Neural progenitor cell (in vitro differentiated cells): ENCODE data around the gene EFEMP1. TPM values are rescaled to one million over a fixed set of nuclear protein-coding genes. Genes with fewer than 3 reads are reported as not detected.

Experiments used
- DNase-seq: peaks from one replicate; pipeline ENCODE4 v3.0.0-alpha.2; 2016; ENCODE audit warnings: low spot score
- H2AFZ ChIP-seq: fragments of 200-600 bp; sonication (generic); replicated peaks from 2 replicates; pipeline ENCODE4 v1.6.1; 2016; ENCODE audit warnings: antibody characterized with exemption
- H3F3A ChIP-seq: fragments of 200-600 bp; sonication (generic); 2 replicates; pipeline ENCODE4 v1.6.1; 2016; ENCODE audit warnings: antibody characterized with exemption, low read depth
- H3K27ac ChIP-seq: fragments of 200-600 bp; sonication (generic); 2 replicates; pipeline ENCODE4 v1.5.1; 2016; ENCODE audit warnings: mild to moderate bottlenecking
- H3K27me3 ChIP-seq: fragments of 200-600 bp; sonication (generic); 2 replicates; pipeline ENCODE4 v1.6.1; 2016; ENCODE audit warnings: mild to moderate bottlenecking, moderate library complexity
- H3K36me3 ChIP-seq: fragments of 200-600 bp; sonication (generic); 2 replicates; pipeline ENCODE4 v1.5.1; 2016
- H3K4me1 ChIP-seq: fragments of 200-600 bp; sonication (generic); 2 replicates; pipeline ENCODE4 v1.6.1; 2016; ENCODE audit warnings: mixed run types
- H3K4me2 ChIP-seq: fragments of 200-600 bp; sonication (generic); 2 replicates; pipeline ENCODE4 v1.6.1; 2016
- H3K4me3 ChIP-seq: fragments of 200-600 bp; sonication (generic); 2 replicates; pipeline ENCODE4 v1.5.1; 2016
- H3K79me2 ChIP-seq: fragments of 200-600 bp; sonication (generic); 2 replicates; pipeline ENCODE4 v1.6.1; 2016; ENCODE audit warnings: low read depth
- H3K9ac ChIP-seq: fragments of 200-600 bp; sonication (generic); 2 replicates; pipeline ENCODE4 v1.6.1; 2016
- H3K9me3 ChIP-seq: fragments of 200-600 bp; sonication (generic); 2 replicates; pipeline ENCODE4 v1.5.1; 2016; ENCODE audit warnings: low read depth
- H4K20me1 ChIP-seq: fragments of 200-600 bp; sonication (generic); 2 replicates; pipeline ENCODE4 v1.6.1; 2016; ENCODE audit warnings: low read depth
- H3K27ac Mint-ChIP-seq: 3 replicates; pipeline ENCODE4 v1.8.0; 2021; ENCODE audit warnings: mixed read lengths
- H3K27me3 Mint-ChIP-seq: 2 replicates; pipeline ENCODE4 v1.8.0; 2022; ENCODE audit warnings: low read depth, mild to moderate bottlenecking, inconsistent platforms, moderate library complexity, mixed read lengths; ENCODE audit not compliant: insufficient read depth
- H3K36me3 Mint-ChIP-seq: 3 replicates; pipeline ENCODE4 v1.8.0; 2021; ENCODE audit warnings: mixed read lengths
- H3K4me1 Mint-ChIP-seq: 3 replicates; pipeline ENCODE4 v1.8.0; 2021; ENCODE audit warnings: mixed read lengths
- H3K4me3 Mint-ChIP-seq: 3 replicates; pipeline ENCODE4 v1.8.0; 2021; ENCODE audit warnings: mild to moderate bottlenecking, moderate library complexity, mixed read lengths
- H3K9me3 Mint-ChIP-seq: 3 replicates; pipeline ENCODE4 v1.8.0; 2020; ENCODE audit warnings: mixed read lengths
- EZH2 ChIP-seq: fragments of 200-600 bp; sonication (generic); IDR thresholded peaks from 2 replicates; pipeline ENCODE4 v1.6.1; 2017; ENCODE audit warnings: antibody characterized with exemption, mild to moderate bottlenecking, moderate library complexity
- EZH2phosphoT487 ChIP-seq: fragments of 200-600 bp; sonication (generic); IDR thresholded peaks from 2 replicates; pipeline ENCODE4 v1.6.1; 2017; ENCODE audit warnings: antibody characterized with exemption
- total RNA-seq: library from RNA; depleted of rRNA; stranded (reverse); fragments of >200 nt; gene quantifications from 2 replicates; pipeline ENCODE4 v1.2.3, GENCODE V29; 2015; ENCODE audit warnings: low replicate concordance
- TF ChIP-seq, protein P1 (sequence below): fragments of 200-600 bp; sonication (generic); IDR thresholded peaks from 2 replicates; pipeline ENCODE4 v1.5.1; 2017; ENCODE audit warnings: antibody characterized with exemption, mild to moderate bottlenecking

Gene EFEMP1
- total RNA-seq, 1 donor from 2014 or later: 25.5 TPM

DNA sequence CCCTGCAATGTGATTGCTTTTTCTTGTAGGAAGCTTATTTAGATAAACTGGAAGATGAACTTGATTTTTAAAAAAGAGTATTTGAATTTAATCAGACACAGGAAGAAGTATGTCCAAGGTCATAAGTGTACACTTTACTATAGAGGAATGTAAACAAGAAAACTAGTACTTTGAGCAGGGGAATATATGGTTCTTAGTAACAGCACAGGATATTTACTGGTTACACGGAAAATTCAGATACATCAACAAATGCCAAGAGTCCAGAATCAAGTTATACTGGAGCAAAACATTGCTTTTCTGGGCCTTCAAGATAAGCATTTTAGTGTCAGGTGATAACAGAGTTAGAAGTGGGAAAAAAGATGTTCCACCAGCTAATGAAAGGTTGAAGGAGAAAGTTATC lies 75.5 kb downstream of the EFEMP1 start:
- Histone ChIP-seq H2AFZ (no peak overlapping the region), H3K4me2 (no peak overlapping the region), H3K36me3 (no peaks in the 10 kb centered on the region), H3K9me3 (no peaks in the 10 kb centered on the region), H3K4me1 (no peaks in the 10 kb centered on the region), H4K20me1 (no peaks in the 10 kb centered on the region), H3K9ac (no peak overlapping the region), H3F3A (no peaks in the 10 kb centered on the region), H3K4me3 (no peak overlapping the region), H3K27ac (no peak overlapping the region), H3K79me2 (no peaks in the 10 kb centered on the region), H3K27me3 (no peaks in the 10 kb centered on the region)
- Mint-ChIP-seq H3K4me1 (no peaks in the 10 kb centered on the region), H3K27me3 (peaks cover 2% of the 10 kb centered on the region), H3K9me3 (peaks cover 2% of the 10 kb centered on the region), H3K4me3 (no peak overlapping the region), H3K36me3 (no peaks in the 10 kb centered on the region), H3K27ac (no peak overlapping the region)
- no peak for DNase-seq
- TF ChIP-seq, protein P1, sequence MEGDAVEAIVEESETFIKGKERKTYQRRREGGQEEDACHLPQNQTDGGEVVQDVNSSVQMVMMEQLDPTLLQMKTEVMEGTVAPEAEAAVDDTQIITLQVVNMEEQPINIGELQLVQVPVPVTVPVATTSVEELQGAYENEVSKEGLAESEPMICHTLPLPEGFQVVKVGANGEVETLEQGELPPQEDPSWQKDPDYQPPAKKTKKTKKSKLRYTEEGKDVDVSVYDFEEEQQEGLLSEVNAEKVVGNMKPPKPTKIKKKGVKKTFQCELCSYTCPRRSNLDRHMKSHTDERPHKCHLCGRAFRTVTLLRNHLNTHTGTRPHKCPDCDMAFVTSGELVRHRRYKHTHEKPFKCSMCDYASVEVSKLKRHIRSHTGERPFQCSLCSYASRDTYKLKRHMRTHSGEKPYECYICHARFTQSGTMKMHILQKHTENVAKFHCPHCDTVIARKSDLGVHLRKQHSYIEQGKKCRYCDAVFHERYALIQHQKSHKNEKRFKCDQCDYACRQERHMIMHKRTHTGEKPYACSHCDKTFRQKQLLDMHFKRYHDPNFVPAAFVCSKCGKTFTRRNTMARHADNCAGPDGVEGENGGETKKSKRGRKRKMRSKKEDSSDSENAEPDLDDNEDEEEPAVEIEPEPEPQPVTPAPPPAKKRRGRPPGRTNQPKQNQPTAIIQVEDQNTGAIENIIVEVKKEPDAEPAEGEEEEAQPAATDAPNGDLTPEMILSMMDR: no peak
- TF ChIP-seq EZH2 (no peak), EZH2phosphoT487 (no peak)

DNA sequence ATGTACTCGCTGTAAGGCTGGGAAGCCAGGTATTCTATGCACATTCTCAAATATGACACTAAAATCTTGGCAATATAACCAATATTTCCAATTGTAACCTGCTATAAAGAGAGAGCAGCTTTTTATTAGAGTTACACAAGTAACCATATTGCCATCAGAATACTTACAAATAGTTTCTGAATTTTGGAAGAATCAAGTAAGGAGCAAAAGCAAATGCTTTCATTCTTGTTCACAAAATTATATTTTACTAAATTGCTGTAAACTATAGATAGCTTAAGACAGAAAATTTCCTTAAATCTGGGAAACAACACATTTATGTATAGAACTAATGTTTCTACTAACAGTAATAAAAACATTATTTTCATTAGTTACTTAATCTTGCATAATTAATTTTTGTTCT lies 77.2 kb downstream of the EFEMP1 start:
- no peak for DNase-seq
- Histone ChIP-seq H3K79me2 (no peaks in the 10 kb centered on the region), H3K4me1 (no peaks in the 10 kb centered on the region), H3K9ac (no peak overlapping the region), H3K4me3 (no peak overlapping the region), H3K4me2 (no peak overlapping the region), H3K27me3 (no peaks in the 10 kb centered on the region), H3F3A (no peaks in the 10 kb centered on the region), H3K9me3 (no peaks in the 10 kb centered on the region), H3K36me3 (no peaks in the 10 kb centered on the region), H4K20me1 (no peaks in the 10 kb centered on the region), H2AFZ (no peak overlapping the region), H3K27ac (no peak overlapping the region)
- Mint-ChIP-seq H3K4me1 (no peaks in the 10 kb centered on the region), H3K36me3 (no peaks in the 10 kb centered on the region), H3K9me3 (peaks cover 2% of the 10 kb centered on the region), H3K27me3 (peaks cover 2% of the 10 kb centered on the region), H3K27ac (no peak overlapping the region), H3K4me3 (no peak overlapping the region)
- TF ChIP-seq, protein P1: no peak
- TF ChIP-seq EZH2: no peak
- TF ChIP-seq EZH2phosphoT487: no peak

DNA sequence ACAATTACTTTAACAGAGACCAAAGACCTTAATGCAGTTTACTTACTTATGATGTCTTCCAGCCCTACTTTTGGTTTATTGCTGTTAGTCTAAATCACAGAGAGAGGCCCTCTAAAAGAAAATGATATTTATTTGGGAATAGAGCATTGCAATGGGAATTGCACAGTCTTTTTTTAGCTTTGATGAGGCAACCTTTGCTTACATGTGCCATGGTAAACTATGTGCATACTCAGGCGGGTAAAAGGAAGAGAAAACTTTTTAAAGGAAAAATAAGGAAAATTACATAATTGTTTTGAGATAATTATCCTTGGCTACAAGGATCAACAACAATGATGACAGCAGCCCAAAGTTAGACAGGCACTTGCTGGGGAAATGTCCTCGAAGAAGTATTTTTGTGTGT lies 78.6 kb downstream of the EFEMP1 start:
- TF ChIP-seq EZH2 (no peak), EZH2phosphoT487 (no peak)
- TF ChIP-seq, protein P1: no peak

More for the DNA sequence above, 78.6 kb downstream of the EFEMP1 start:
- peaks cover 1% of the 10 kb centered on the region for H3K4me1 ChIP-seq
- H3K4me2 ChIP-seq: no peak overlapping the region
- no peaks in the 10 kb centered on the region for H3K36me3 ChIP-seq
- no peaks in the 10 kb centered on the region for H4K20me1 ChIP-seq
- Mint-ChIP-seq H3K4me1 (no peaks in the 10 kb centered on the region), H3K27ac (no peak overlapping the region), H3K27me3 (peaks cover 2% of the 10 kb centered on the region), H3K9me3 (peaks cover 2% of the 10 kb centered on the region), H3K36me3 (no peaks in the 10 kb centered on the region), H3K4me3 (no peak overlapping the region)
- H3F3A ChIP-seq: no peaks in the 10 kb centered on the region
- H3K4me3 ChIP-seq: no peak overlapping the region
- no peak for DNase-seq
- H2AFZ ChIP-seq: no peak overlapping the region
- no peaks in the 10 kb centered on the region for H3K9me3 ChIP-seq
- H3K79me2 ChIP-seq: no peaks in the 10 kb centered on the region
- H3K27me3 ChIP-seq: no peaks in the 10 kb centered on the region
- H3K27ac ChIP-seq: no peak overlapping the region
- no peak overlapping the region for H3K9ac ChIP-seq
